ENCODE data around the gene PDE8A. TPM values are rescaled to one million over a fixed set of nuclear protein-coding genes. Genes with fewer than 3 reads are reported as not detected.

PDE8A gene
- total and polyA plus RNA-seq, 2 of the 13 experiments (the other 11 are each of a cell fraction or from before 2014, with no cell fraction given), result 26.3 to 48.5 TPM

DNA sequence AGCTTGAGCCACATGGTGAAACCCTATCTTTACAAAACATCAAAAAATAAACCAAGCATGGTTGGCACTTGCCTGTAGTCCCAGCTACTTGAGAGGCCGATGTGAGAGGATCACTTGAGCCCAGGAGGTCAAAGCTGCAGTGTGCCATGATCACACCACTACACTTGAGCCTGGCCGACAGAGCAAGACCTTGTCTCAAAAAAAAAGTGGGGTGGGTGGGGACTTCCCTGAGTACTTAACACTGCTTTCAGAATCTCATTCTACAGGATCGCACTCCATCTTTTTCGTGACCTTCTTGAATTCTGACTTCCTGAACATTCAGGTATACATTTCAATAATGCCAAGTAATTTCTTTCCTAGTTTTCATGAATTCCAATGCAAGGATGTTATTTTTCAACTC is 91.3 kb downstream of the PDE8A start:
- H3K4me2 ChIP-seq (ENCODE audit: low read depth, low read length), result no peak overlapping the region
- TF ChIP-seq NONO (IDR thresholded peaks at IDR 0.05), result no peak
- TF ChIP-seq NONO (CRISPR knock-in tag; conservative IDR thresholded peaks at IDR 0.05), result no peak
- TF ChIP-seq ZNF207 (IDR thresholded peaks at IDR 0.05; ENCODE audit: borderline replicate concordance), result no peak
- TF ChIP-seq ZFP90 (CRISPR knock-in tag; IDR thresholded peaks at IDR 0.05; ENCODE audit: borderline replicate concordance), result no peak
- TF ChIP-seq KLF11 (CRISPR knock-in tag; IDR thresholded peaks at IDR 0.05), result no peak
- TF ChIP-seq, protein P1, sequence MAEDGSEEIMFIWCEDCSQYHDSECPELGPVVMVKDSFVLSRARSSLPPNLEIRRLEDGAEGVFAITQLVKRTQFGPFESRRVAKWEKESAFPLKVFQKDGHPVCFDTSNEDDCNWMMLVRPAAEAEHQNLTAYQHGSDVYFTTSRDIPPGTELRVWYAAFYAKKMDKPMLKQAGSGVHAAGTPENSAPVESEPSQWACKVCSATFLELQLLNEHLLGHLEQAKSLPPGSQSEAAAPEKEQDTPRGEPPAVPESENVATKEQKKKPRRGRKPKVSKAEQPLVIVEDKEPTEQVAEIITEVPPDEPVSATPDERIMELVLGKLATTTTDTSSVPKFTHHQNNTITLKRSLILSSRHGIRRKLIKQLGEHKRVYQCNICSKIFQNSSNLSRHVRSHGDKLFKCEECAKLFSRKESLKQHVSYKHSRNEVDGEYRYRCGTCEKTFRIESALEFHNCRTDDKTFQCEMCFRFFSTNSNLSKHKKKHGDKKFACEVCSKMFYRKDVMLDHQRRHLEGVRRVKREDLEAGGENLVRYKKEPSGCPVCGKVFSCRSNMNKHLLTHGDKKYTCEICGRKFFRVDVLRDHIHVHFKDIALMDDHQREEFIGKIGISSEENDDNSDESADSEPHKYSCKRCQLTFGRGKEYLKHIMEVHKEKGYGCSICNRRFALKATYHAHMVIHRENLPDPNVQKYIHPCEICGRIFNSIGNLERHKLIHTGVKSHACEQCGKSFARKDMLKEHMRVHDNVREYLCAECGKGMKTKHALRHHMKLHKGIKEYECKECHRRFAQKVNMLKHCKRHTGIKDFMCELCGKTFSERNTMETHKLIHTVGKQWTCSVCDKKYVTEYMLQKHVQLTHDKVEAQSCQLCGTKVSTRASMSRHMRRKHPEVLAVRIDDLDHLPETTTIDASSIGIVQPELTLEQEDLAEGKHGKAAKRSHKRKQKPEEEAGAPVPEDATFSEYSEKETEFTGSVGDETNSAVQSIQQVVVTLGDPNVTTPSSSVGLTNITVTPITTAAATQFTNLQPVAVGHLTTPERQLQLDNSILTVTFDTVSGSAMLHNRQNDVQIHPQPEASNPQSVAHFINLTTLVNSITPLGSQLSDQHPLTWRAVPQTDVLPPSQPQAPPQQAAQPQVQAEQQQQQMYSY (CRISPR knock-in tag; IDR thresholded peaks at IDR 0.05), result no peak
- TF ChIP-seq, protein P2, sequence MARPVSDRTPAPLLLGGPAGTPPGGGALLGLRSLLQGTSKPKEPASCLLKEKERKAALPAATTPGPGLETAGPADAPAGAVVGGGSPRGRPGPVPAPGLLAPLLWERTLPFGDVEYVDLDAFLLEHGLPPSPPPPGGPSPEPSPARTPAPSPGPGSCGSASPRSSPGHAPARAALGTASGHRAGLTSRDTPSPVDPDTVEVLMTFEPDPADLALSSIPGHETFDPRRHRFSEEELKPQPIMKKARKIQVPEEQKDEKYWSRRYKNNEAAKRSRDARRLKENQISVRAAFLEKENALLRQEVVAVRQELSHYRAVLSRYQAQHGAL (CRISPR knock-in tag; IDR thresholded peaks at IDR 0.05; ENCODE audit: not compliant biosample characterization), result no peak
- no peak for TF ChIP-seq NFIB (CRISPR knock-in tag; IDR thresholded peaks at IDR 0.05; ENCODE audit: borderline replicate concordance)
- no peak for TF ChIP-seq HDAC2 (CRISPR knock-in tag; IDR thresholded peaks at IDR 0.05)
- TF ChIP-seq SNAPC2 (CRISPR knock-in tag; IDR thresholded peaks at IDR 0.05), result no peak
- TF ChIP-seq XBP1 (CRISPR knock-in tag; IDR thresholded peaks at IDR 0.05), result no peak
- FAIRE-seq (no peak), DNase-seq (ENCODE audit: low spot score) (no peak), ATAC-seq (no peak)
- CTCF ChIA-PET (ENCODE audit: low intra/inter-chr PET ratio, low total read pairs), result no interaction called here
- in situ Hi-C loops (cut with HindIII; ENCODE audit: extremely low pct_ligation_motif_present, low pct_unique_long_range_greater_than_20kb) (no loop called here), intact Hi-C loops (cut with micrococcal nuclease; ENCODE audit: unreplicated experiment) (no loop called here)
- H3K9ac ChIP-seq (ENCODE audit: insufficient read depth, low read depth, low read length), result no peak overlapping the region
- H3K4me3 ChIP-seq (replicated peaks in 1 of 3; ENCODE audit: insufficient read depth in 1 of 3, low read depth in 2 of 3, low read length in 3 of 3), result no peak overlapping the region
- no peaks in the 10 kb centered on the region for H3K9me3 ChIP-seq (ENCODE audit: low read length)
- BruUV-seq (replicated peaks), result no TSS peak
- H3K27me3 ChIP-seq (ENCODE audit: control insufficient read depth in 1 of 2, insufficient read depth in 2 of 2, low read length in 2 of 2), result no peaks in the 10 kb centered on the region
- H4K20me1 ChIP-seq (ENCODE audit: insufficient read depth, low read length), result no peaks in the 10 kb centered on the region
- POLR2A ChIA-PET, result no interaction called here
- H3K79me2 ChIP-seq (ENCODE audit: insufficient read depth, low read length), result no peaks in the 10 kb centered on the region
- H3K27ac ChIP-seq (ENCODE audit: extremely low read length, insufficient read depth, low read length), result no peak overlapping the region
- H2AFZ ChIP-seq (ENCODE audit: low read length), result no peak overlapping the region
- peaks cover 19% of the 10 kb centered on the region for H3K4me1 ChIP-seq (ENCODE audit: insufficient read depth, low read length)
- 100% methylated on average over 4 of the region's 4 CpGs for WGBS (ENCODE audit: low lambda C conversion rate)
- H3K36me3 ChIP-seq (replicated peaks in 1 of 2; ENCODE audit: control insufficient read depth in 1 of 2, insufficient read depth in 2 of 2, low read length in 2 of 2), result peaks cover 17 to 72% of the 10 kb centered on the region in 2 experiments
